Fibroblast of pulmonary artery (primary cell): ENCODE measurements around the gene OR9A4.

Experiments used
- DNase-seq: peaks from one replicate; pipeline ENCODE4 v3.0.0-alpha.2; 2010; ENCODE audit warnings: low read depth
- H3K4me3 ChIP-seq: replicated peaks from 2 replicates; pipeline ENCODE4 v1.5.1; 2011; ENCODE audit warnings: low read depth, mild to moderate bottlenecking, control low read depth, low read length, moderate library complexity
- CTCF ChIP-seq: IDR thresholded peaks from 2 replicates; pipeline ENCODE4 v1.5.1; 2011; ENCODE audit warnings: mild to moderate bottlenecking, control low read depth, low read length, inconsistent platforms; ENCODE audit errors: missing control alignments

The OR9A4 gene

GRCh38 chr7:141915565-141915964 is 634 bp upstream of the OR9A4 start:
- TF ChIP-seq CTCF, result no peak
- H3K4me3 ChIP-seq, result no peak overlapping the region
- no peak for DNase-seq

- no peak for TF ChIP-seq CTCF
- no peak overlapping the region for H3K4me3 ChIP-seq
- DNase-seq, result no peak
Observed at GRCh38 chr7:141920281-141920680, 4.1 kb downstream of the OR9A4 start.

- DNase-seq, result no peak
- TF ChIP-seq CTCF, result no peak
- H3K4me3 ChIP-seq, result no peak overlapping the region
Observed at GRCh38 chr7:141928146-141928844, 12.1 kb downstream of the OR9A4 start.

- no peak for TF ChIP-seq CTCF
- no peak for DNase-seq
- no peak overlapping the region for H3K4me3 ChIP-seq
Observed at GRCh38 chr7:141928845-141929195, 12.6 kb downstream of the OR9A4 start.

DNA sequence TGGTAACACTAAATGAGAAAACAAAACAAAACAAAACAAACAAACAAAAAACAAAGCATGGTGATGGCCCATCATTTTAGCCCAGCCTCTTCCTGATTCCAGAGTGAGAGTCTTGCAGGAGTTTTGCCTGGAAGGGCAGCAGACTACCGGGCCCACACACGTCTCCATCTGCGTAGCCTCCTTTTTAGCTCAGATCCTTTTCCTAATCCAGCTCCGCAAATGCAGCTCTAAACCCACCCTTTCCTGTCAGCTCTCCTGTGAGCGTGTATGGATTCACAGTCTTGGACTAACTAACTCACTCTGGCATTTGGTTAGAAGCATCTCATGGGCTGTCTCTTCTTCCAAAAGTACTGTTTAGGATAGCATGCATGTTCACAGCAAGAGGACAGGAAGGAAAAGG is 14.0 kb downstream of the OR9A4 start:
- DNase-seq, result no peak
- TF ChIP-seq CTCF, result no peak
- H3K4me3 ChIP-seq, result no peak overlapping the region

DNA sequence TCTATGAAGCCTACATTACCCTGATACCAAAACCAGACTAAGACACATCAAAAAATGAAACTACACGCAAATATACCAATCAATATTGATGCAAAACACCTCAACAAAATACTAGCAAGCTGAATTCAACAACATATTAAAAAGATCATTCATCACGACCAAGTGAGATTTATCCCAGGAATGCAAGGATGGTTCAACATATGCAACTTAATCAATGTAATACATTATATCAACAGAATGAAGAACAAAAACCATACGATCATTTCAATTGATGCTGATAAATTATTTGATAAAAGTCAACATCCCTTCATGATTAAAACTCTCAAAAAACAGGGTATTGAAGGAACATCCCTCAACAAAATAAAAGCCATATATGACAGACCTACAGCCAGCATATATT is 24.9 kb downstream of the OR9A4 start:
- no peak for TF ChIP-seq CTCF
- H3K4me3 ChIP-seq, result no peak overlapping the region
- DNase-seq, result no peak

GRCh38 chr7:141943846-141944245 is 27.6 kb downstream of the OR9A4 start:
- DNase-seq, result no peak
- H3K4me3 ChIP-seq, result no peak overlapping the region
- no peak for TF ChIP-seq CTCF
